ENCODE results near the gene TEX54.
"Not testable (repeated sequence)": the region's sequence is repeated elsewhere in the genome, so short reads cannot be mapped to it uniquely, and the experiment has no call there.

TEX54 gene

GRCh38 chr11:62854825-62855570 lies 22.4 kb upstream of the TEX54 start:
- DNase-seq: peak; percentile 45

GRCh38 chr11:62854013-62854824 lies 21.6 kb upstream of the TEX54 start:
- no peak for DNase-seq

GRCh38 chr11:62853279-62853965 lies 20.8 kb upstream of the TEX54 start:
- no peak for DNase-seq

- no peak for DNase-seq
Observed at GRCh38 chr11:62852523-62853188, 20.0 kb upstream of the TEX54 start.

GRCh38 chr11:62851807-62852522 lies 19.3 kb upstream of the TEX54 start:
- DNase-seq: peak; percentile 67

GRCh38 chr11:62850911-62851806 lies 18.5 kb upstream of the TEX54 start:
- no peak for DNase-seq

- no peak for DNase-seq
Observed at GRCh38 chr11:62847767-62848314, 15.2 kb upstream of the TEX54 start.

GRCh38 chr11:62846177-62846576 lies 13.5 kb upstream of the TEX54 start:
- DNase-seq: no peak

- DNase-seq: no peak
Observed at GRCh38 chr11:62844154-62844553, 11.5 kb upstream of the TEX54 start.

- no peak for DNase-seq
Observed at GRCh38 chr11:62843466-62843865, 10.8 kb upstream of the TEX54 start.

GRCh38 chr11:62842891-62843290 lies 10.2 kb upstream of the TEX54 start:
- DNase-seq: not testable (repeated sequence)

GRCh38 chr11:62842171-62842741 lies 9.6 kb upstream of the TEX54 start:
- DNase-seq: no peak

- peak; percentile 100 for DNase-seq
Observed at GRCh38 chr11:62841361-62842170, 8.9 kb upstream of the TEX54 start.

- peak; percentile 80 for DNase-seq
Observed at GRCh38 chr11:62840721-62841360, 8.2 kb upstream of the TEX54 start.

GRCh38 chr11:62839050-62839945 lies 6.7 kb upstream of the TEX54 start, which contains the start of gene WDR74:
Gene WDR74, minus strand, starts transcription at chr11:62839590. Its CDS starts 20 bp downstream, at chr11:62839570.
- DNase-seq: peak; percentile 93

GRCh38 chr11:62835336-62835735 lies 2.7 kb upstream of the TEX54 start:
- DNase-seq: no peak

- DNase-seq: peak; percentile 96
Observed at GRCh38 chr11:62831520-62832335, 913 bp downstream of the TEX54 start, which contains the start of gene STX5. Gene STX5, minus strand, starts transcription at chr11:62832051. Its CDS starts 808 bp downstream, at chr11:62831243.
